ENCODE measurements around the gene PUM1. TPM values are rescaled to one million over a fixed set of nuclear protein-coding genes. Genes with fewer than 3 reads are reported as not detected.

Gene PUM1
- polyA plus RNA-seq, 1 donor: 56.6 TPM

GRCh38 chr1:30907481-30908315 is 157.8 kb downstream of the PUM1 start:
- no peak for DNase-seq (ENCODE audit: low read depth)

GRCh38 chr1:30906631-30907441 is 158.7 kb downstream of the PUM1 start:
- DNase-seq (ENCODE audit: low read depth): no peak

GRCh38 chr1:30905916-30906620 is 159.4 kb downstream of the PUM1 start:
- no peak for DNase-seq (ENCODE audit: low read depth)

GRCh38 chr1:30905403-30905802 is 160.1 kb downstream of the PUM1 start:
- no peak for DNase-seq (ENCODE audit: low read depth)

GRCh38 chr1:30904962-30905335 is 160.6 kb downstream of the PUM1 start:
- DNase-seq (ENCODE audit: low read depth): no peak

GRCh38 chr1:30904191-30904961 is 161.1 kb downstream of the PUM1 start:
- DNase-seq (ENCODE audit: low read depth): no peak

- DNase-seq (ENCODE audit: low read depth): no peak
Observed at GRCh38 chr1:30903343-30904034, 162.0 kb downstream of the PUM1 start.

- DNase-seq (ENCODE audit: low read depth): no peak
Observed at GRCh38 chr1:30902593-30903290, 162.8 kb downstream of the PUM1 start.

GRCh38 chr1:30901798-30902581 is 163.5 kb downstream of the PUM1 start:
- DNase-seq (ENCODE audit: low read depth): no peak

- no peak for DNase-seq (ENCODE audit: low read depth)
Observed at GRCh38 chr1:30900931-30901560, 164.5 kb downstream of the PUM1 start.

- no peak for DNase-seq (ENCODE audit: low read depth)
Observed at GRCh38 chr1:30900486-30900885, 165.0 kb downstream of the PUM1 start.

- no peak for DNase-seq (ENCODE audit: low read depth)
Observed at GRCh38 chr1:30899577-30900389, 165.7 kb downstream of the PUM1 start.

GRCh38 chr1:30898031-30898815 is 167.3 kb downstream of the PUM1 start:
- DNase-seq (ENCODE audit: low read depth): no peak

GRCh38 chr1:30896905-30897304 is 168.6 kb downstream of the PUM1 start:
- no peak for DNase-seq (ENCODE audit: low read depth)

- no peak for DNase-seq (ENCODE audit: low read depth)
Observed at GRCh38 chr1:30895944-30896660, 169.4 kb downstream of the PUM1 start.

GRCh38 chr1:30895382-30895943 is 170.1 kb downstream of the PUM1 start:
- no peak for DNase-seq (ENCODE audit: low read depth)

Measured in forelimb muscle (tissue), 1 donor.